Urinary bladder (tissue), 4 donors: ENCODE data around the gene TRIM63. TPM values are rescaled to one million over a fixed set of nuclear protein-coding genes. Genes with fewer than 3 reads are reported as not detected.
A peak's percentile ranks its signal among the peaks of the same experiment; 100 is the strongest.

Experiments used
- DNase-seq: peaks from one replicate; pipeline ENCODE4 v3.0.0-alpha.2; 2015; ENCODE audit errors: extremely low spot score
- H3K27ac ChIP-seq: one replicate; pipeline ENCODE4 v1.5.1; 2013; ENCODE audit warnings: low read depth, mild to moderate bottlenecking, moderate library complexity
- H3K36me3 ChIP-seq: one replicate; pipeline ENCODE4 v1.6.1; 2013; ENCODE audit warnings: mild to moderate bottlenecking, moderate library complexity; ENCODE audit not compliant: insufficient read depth
- H3K4me1 ChIP-seq: one replicate; pipeline ENCODE4 v1.6.1; 2013; ENCODE audit warnings: mild to moderate bottlenecking, moderate library complexity; ENCODE audit not compliant: insufficient read depth
- H3K4me3 ChIP-seq: one replicate; pipeline ENCODE4 v1.5.1; 2013; ENCODE audit warnings: low read depth, low read length
- WGBS: extraction: QIAGEN DNeasy Blood & Tissue Kit; methylation state at CpG from one replicate; pipeline ENCODE4 v1.1.7; 2013; 5-methylcytosine and 5-hydroxymethylcytosine counted together
- polyA plus RNA-seq: library from polyadenylated mRNA; stranded (reverse); fragments of 200-250 nt; gene quantifications from one replicate; pipeline ENCODE4 v1.2.3, GENCODE V29; 2013
- total RNA-seq: library from RNA; depleted of rRNA; stranded (reverse); fragments of >200 nt; gene quantifications from one replicate; pipeline ENCODE4 v1.2.3, GENCODE V29; 2014
- donor health status: healthy with polysubstance abuse.
- donor health status: healthy.

TRIM63 gene
- total and polyA plus RNA-seq, 2 donors, result 1.8 to 10.2 TPM

DNA sequence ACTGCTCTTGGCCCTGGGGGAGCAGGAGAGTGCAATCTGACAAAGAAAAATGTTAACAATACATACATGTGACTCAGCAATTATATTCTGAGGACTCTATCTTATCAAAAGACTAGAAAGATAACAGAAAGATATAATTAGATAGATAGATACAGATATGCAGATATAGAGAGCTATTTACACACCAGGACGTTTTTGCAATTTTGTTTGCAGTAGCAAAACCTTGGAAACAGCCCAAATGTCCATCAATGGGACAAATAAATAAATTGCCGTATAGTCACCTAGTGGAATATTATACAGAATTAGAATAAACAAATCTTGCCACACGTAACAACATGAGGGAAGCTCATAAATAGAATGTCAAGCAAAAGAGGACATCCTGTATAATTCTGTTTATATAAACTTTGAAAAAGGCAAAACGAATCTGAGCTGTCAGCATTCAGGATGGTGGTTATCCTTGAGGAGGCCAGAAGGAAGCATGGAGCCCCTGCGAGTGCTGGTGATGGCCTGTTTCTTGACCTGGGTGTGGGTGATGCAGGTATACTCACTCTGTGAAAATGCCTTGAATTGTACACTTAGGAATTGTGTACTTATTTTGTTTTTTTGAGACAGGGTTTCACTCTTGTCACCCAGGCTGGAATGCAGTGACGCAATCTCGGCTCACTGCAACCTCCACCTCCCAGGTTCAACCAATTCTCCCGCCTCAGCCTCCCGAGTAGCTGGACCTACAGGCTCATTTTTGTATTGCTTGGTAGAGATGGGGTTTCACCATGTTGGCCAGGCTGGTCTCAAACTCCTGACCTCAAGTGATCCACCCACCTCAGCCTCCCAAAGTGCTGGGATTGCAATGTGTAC, 12.8 kb upstream of the TRIM63 start:
- WGBS, result 48% methylated on average over 9 of the region's 9 CpGs
- no peaks in the 10 kb centered on the region for H3K36me3 ChIP-seq
- no peak overlapping the region for H3K27ac ChIP-seq
- H3K4me1 ChIP-seq, result no peaks in the 10 kb centered on the region
- H3K4me3 ChIP-seq, result no peak overlapping the region
- DNase-seq, result no peak

DNA sequence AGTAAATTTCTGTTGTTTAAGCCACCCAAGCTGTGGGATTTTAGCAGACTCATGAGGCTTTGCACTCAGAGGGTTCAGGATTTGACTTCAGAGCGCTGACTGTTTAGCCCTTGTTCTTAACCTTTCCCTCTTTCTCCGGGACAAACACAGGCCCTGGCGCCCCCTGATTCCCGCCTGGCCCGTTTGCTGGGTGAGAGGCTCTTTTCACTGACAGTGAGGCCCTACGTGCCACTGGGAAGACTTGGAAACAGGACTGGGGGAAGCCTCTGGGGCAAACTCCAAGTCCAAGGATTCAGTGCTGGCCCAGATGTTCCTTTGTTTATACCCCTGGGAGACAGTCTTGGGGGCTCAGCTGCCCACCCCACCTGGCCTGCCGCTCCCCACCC, 11.7 kb upstream of the TRIM63 start:
- no peaks in the 10 kb centered on the region for H3K4me1 ChIP-seq
- H3K36me3 ChIP-seq, result no peaks in the 10 kb centered on the region
- DNase-seq, result no peak
- no peak overlapping the region for H3K4me3 ChIP-seq
- peak overlapping the region; percentile 59 for H3K27ac ChIP-seq
- 46% methylated on average over 7 of the region's 7 CpGs for WGBS

DNA sequence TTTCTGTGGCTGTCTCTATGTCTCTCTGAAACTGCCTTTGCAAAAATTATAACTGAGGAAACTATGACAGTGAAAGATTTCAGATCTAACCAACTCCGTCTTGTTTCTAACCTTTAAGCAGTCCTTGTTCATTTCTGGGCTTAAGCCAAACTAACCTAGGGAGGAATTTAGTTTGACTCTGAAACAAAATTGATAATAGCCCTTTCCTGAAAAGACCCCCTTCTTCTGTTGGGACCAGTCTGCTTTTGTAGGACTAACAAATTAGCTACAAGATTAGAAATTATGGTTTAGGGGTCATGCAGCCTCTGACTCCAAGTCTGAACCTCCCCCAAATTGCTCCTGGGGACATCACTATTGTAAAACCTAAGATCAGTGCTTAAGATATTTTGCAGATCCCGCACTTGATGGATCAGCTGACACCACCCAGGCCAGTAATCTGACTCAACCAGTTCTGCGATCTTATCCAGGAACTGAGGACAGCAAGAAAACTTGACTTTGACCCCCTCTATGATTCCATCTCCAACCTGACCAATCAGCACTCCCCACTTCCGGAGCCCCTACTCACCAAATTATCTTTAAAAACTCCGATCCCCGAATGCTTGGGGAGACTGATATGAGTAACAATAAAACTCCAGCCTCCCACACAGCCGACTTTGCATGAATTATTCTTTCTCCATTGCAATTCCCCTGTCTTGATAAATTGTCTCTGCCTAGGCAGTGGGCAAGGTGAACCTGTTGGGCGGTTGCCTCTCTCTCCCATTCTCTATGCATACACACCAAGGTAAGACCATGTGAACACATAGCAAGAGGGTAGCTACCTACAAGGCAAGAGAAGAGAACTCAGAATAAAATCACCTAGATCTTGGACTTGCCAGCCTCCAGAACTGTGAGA, 11.1 kb upstream of the TRIM63 start:
- 36% methylated on average over 8 of the region's 8 CpGs for WGBS

DNA sequence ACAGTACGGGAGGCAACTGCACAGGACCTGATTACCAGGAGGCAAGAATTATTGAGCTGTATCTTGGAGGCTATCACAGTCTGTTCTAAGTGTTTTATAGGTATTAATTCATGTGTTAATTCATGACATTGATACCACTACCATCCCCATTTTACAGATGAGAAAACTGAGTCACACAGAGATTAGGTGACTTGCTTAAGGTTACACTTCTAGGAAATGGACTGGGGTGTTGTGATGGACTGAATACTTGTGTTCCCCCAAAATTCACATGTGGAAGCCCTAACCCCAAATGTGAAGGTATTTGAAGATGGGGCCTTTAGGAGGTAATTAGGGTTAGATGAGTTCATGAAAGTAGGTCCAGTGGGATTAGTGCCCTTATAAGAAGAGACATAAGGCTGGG, 10.1 kb upstream of the TRIM63 start:
- Histone ChIP-seq H3K4me1 (no peaks in the 10 kb centered on the region), H3K36me3 (no peaks in the 10 kb centered on the region), H3K27ac (no peak overlapping the region), H3K4me3 (no peak overlapping the region)
- no peak for DNase-seq
- 97% methylated on average over 1 of the region's 1 CpG for WGBS

More for the DNA sequence above, 11.1 kb upstream of the TRIM63 start:
- no peak for DNase-seq
- H3K4me3 ChIP-seq, result no peak overlapping the region
- H3K4me1 ChIP-seq, result no peaks in the 10 kb centered on the region
- no peak overlapping the region for H3K27ac ChIP-seq
- H3K36me3 ChIP-seq, result no peaks in the 10 kb centered on the region

DNA sequence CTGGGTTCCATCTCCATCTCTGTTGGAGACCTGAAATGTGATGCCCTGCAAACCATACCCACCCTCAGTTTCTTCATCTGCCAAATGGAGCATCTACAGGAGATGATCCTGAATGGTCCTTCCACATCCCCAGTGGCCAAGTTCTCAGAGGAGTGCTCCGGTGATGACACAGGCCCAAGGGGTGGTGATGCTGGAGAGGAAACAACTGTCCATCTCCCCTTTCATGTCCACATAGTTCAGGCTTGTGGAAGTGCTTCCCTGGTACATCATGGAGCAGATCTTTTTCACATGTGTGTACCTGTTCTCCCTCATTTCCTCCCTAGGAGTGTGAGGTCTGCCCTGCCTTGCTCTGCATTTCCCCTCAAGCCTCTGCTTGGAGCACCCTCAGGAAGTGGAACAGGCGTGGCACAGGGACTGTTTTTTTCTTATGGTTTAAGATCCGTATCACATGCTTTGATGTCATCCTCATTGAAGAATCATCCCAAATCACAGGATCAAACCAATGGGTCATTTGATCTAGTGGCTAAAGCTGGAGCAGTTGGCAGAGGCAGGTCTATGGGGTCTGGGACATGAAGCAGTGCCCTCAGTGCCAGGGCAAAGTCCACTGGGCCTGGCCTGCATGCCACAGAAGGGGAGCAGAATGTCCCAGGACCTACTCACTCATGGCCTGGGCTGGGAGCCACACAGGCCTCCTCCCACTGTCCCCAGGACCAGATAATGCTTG, 8.2 kb upstream of the TRIM63 start:
- Histone ChIP-seq H3K36me3 (no peaks in the 10 kb centered on the region), H3K27ac (no peak overlapping the region), H3K4me1 (no peaks in the 10 kb centered on the region), H3K4me3 (no peak overlapping the region)
- no peak for DNase-seq
- WGBS, result 74% methylated on average over 3 of the region's 3 CpGs

DNA sequence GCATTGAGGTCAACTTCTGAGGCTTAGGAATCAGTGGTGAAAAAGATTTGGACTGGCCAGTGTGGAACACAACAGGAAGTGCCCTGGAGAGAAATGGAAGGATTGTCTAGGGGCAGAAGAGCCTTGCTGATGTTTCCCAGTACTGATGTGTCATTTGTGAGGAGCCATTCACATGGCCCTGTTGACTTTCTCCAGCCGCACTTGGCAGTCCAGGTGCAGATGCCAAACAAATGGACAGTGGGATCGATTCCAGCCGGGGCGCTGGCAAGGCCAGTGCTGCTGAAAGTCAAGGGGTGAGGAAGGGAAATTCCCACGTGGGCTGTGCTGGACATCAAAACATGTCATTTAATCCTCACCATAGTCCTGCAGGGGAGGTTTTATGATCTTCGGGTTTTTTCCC, 4.9 kb upstream of the TRIM63 start:
- H3K4me3 ChIP-seq, result no peak overlapping the region
- WGBS, result 43% methylated on average over 6 of the region's 6 CpGs
- no peaks in the 10 kb centered on the region for H3K36me3 ChIP-seq
- no peak overlapping the region for H3K27ac ChIP-seq
- no peaks in the 10 kb centered on the region for H3K4me1 ChIP-seq
- DNase-seq, result no peak

DNA sequence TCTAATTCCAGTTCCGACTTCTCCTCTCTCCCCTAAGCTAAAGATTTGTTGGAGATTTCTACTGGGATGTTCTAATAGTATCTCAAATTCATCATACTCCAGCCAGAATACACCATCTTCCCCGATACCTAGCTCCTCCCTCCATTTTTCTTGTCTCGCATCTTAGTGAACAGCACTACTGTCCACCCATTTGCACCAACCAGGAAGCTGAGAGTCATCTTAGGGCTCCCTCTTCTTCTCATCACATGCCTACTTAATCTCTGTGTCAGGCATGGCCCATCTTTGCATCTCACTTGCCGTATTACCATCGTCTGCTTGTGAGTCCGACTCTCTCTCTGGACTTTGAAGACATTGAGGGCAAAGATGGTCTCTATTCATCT, 3.5 kb upstream of the TRIM63 start:
- Histone ChIP-seq H3K4me1 (no peaks in the 10 kb centered on the region), H3K4me3 (no peak overlapping the region), H3K36me3 (no peaks in the 10 kb centered on the region), H3K27ac (no peak overlapping the region)
- 81% methylated on average over 6 of the region's 6 CpGs for WGBS
- DNase-seq, result no peak

DNA sequence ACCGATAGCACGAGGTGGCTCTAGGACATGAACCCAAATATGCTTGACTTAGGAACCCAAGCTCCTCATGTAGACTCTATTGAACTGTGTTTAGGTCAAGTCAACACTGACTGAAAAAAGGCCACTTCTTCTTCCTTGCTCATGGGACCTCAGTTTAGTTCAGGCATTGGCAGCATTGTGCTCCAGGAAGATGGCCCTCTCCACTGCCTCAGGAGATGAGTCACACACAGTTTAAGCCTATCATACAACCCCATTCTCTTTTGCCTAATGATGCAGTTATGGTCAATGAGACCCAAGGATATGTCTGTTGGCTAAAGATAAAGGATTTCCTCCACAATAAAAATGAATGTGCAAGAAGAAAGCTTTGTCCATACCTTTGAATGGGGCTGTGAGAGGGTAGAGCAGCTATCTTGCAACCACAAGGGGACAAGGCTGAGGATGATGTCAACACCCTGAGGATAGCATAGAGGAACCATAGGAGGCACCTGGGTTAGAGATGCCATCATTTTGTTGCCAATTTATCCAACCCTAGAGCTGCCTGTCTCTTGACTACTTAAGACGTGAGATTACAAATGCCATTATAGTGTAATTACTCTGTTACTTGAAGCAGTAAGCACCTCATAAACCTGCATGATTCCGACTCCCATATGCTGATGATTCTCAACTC, 3.0 kb upstream of the TRIM63 start:
- Histone ChIP-seq H3K27ac (no peak overlapping the region), H3K36me3 (no peaks in the 10 kb centered on the region), H3K4me1 (no peaks in the 10 kb centered on the region), H3K4me3 (no peak overlapping the region)
- no peak for DNase-seq
- 77% methylated on average over 4 of the region's 4 CpGs for WGBS

DNA sequence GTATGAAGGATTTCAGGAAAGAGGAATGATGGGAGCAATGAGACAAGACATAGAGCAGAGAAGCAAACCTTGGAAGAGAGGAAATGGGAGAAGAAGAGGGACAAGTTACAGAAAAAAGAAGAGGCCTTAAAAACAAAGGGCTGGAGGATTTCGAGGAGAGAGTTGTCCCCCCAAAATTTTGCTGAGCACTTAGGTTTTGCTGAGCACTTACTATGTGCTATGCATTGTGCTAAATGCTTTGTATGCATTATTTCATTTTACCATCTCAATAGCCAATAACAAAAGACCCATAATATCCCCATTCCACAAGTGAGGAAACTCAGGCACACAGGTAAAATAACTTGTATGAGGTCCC, 2.5 kb upstream of the TRIM63 start:
- no peaks in the 10 kb centered on the region for H3K4me1 ChIP-seq
- H3K36me3 ChIP-seq, result no peaks in the 10 kb centered on the region
- no peak for DNase-seq
- no peak overlapping the region for H3K4me3 ChIP-seq
- 82% methylated on average over 1 of the region's 1 CpG for WGBS
- no peak overlapping the region for H3K27ac ChIP-seq

DNA sequence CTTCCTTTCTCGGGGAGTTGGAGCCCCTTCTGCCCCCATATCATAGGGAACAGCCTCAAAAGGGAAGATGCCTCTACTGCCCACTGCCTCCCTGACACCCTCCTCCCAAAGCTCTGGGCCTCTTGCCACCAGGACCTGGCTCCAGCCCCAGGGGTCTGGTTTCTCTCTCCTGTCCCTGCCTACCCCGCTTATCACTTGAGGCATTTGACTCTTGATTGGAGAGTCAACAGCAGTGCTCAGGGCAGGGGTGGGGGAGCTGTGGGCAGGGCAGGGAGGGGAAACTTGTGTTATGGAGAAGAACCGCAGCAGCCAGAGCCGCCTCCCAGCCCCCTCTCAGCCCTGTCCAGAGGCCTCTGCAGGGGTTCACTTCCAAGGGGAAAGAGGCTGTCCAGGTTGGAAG, 573 bp downstream of the TRIM63 start:
- H3K36me3 ChIP-seq, result no peaks in the 10 kb centered on the region
- DNase-seq, result no peak
- no peak overlapping the region for H3K27ac ChIP-seq
- no peak overlapping the region for H3K4me3 ChIP-seq
- H3K4me1 ChIP-seq, result no peaks in the 10 kb centered on the region
- WGBS, result 21% methylated on average over 4 of the region's 4 CpGs

DNA sequence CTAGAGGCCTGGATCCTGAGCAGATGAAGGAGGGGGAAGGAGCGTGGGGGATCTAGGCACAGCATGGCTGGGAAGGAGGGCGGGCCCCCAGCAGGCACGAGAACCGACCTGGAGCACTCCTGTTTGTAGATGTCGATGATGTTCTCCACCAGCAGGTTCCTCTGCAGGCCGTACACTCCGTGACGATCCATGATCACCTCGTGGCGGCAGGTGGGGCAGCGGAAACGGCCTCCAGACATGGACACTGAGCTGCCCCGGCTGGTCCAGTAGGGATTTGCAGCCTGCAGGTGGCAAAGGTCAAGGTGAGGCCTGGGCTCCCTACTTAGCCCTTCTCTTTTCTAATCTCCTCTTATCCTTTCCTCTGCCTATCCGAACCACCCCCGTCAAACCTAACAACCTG, 1.3 kb downstream of the TRIM63 start:
- no peaks in the 10 kb centered on the region for H3K4me1 ChIP-seq

DNA sequence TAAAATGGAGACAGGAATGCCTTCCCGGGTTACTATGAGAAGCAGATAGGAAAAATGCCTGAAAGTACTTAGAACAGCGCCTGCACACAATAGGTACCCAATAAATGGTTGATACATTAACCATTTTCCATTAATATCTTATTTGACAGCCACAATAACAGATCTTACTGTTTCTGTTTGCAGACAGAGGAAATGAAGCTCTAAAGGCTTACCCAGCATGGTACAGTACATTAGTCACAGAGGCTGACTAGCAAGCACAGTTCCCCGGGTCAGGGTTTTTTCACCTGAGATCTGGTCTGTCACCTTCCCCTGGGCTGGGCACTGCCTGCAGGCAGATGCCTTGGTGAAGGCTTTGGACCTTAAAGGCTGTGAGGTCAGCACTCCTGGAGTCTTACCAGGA, 2.9 kb downstream of the TRIM63 start:
- 72% methylated on average over 3 of the region's 3 CpGs for WGBS
- H3K36me3 ChIP-seq, result no peaks in the 10 kb centered on the region
- H3K4me3 ChIP-seq, result no peak overlapping the region
- H3K4me1 ChIP-seq, result no peaks in the 10 kb centered on the region
- no peak overlapping the region for H3K27ac ChIP-seq
- no peak for DNase-seq

More for the DNA sequence above, 1.3 kb downstream of the TRIM63 start:
- 78% methylated on average over 15 of the region's 15 CpGs for WGBS
- Histone ChIP-seq H3K36me3 (no peaks in the 10 kb centered on the region), H3K27ac (no peak overlapping the region), H3K4me3 (no peak overlapping the region)
- DNase-seq, result no peak

DNA sequence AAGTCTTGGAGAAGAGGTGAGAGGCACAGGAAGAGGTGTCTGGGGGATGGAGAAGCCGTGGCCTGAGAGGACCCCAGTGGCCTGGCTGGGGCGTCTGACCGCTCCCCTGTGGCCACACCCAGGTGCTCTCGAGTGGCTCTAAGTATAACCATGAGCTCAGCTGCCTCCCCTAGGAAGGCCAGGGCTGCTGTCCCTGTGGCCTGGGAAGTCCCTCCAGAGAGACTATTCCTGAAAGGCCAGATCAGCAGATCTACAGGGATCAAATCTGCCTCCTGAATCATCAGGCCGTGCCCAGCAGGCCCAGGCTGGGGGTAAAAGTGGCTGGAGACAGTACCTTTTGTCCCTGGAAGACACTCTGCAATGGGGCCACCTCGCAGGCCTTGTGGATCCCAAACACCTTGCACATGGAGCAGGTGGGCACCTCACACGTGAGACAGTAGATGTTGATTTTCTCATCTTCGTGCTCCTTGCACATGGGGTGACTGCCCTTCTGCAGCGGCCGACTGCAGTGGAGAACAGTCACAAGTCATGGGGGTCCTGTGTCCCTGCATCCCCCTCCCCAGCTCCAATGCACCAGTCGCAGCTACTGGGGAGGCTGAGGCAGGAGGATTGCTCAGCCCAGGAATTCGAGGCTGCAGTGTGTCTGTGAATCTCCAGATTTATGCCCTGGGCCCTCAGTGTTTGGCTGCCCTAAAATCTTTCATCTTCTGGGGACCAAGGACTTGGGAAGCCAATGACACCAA, 6.4 kb downstream of the TRIM63 start:
- no peaks in the 10 kb centered on the region for H3K4me1 ChIP-seq
- WGBS, result 72% methylated on average over 12 of the region's 12 CpGs
- no peak overlapping the region for H3K4me3 ChIP-seq
- no peak overlapping the region for H3K27ac ChIP-seq
- DNase-seq, result no peak
- no peaks in the 10 kb centered on the region for H3K36me3 ChIP-seq
